IMR-90 (cell line): ENCODE measurements around the gene TMEM63C. TPM values are rescaled to one million over a fixed set of nuclear protein-coding genes. Genes with fewer than 3 reads are reported as not detected.

Source experiments
- ATAC-seq: fragments of 200-7000 bp; cut with Tn5 transposase; 2 replicates; pipeline ENCODE4 v1.9.1; 2020; ENCODE audit warnings: low read depth, mild to moderate bottlenecking, moderate library complexity
- BruUV-seq: library from RNA; stranded (reverse); fragments of 400-500 nt; replicated peaks from 2 replicates; lab custom pipeline; 2021; lab: Mats Ljungman, UMichigan
- CTCF ChIA-PET: fragments of 300-600 bp; formaldehyde crosslinking; extraction: SDS; loops from one replicate; lab custom pipeline; 2021; ENCODE audit warnings: antibody characterized with exemption; lab: Yijun Ruan, JAX
- POLR2A ChIA-PET: fragments of 300-600 bp; sonication (Branson Sonifier 250); formaldehyde crosslinking; loops from one replicate; lab custom pipeline; 2022; ENCODE audit warnings: antibody characterized with exemption; ENCODE audit not compliant: unreplicated experiment; lab: Charles Lee
- DNase-seq: peaks from one replicate; pipeline ENCODE4 v3.0.0; 2013
- H2AFZ ChIP-seq: replicated peaks from 2 replicates; pipeline ENCODE3; 2013; ENCODE audit warnings: low read length, mild to moderate bottlenecking; ENCODE audit not compliant: poor library complexity
- H2AK5ac ChIP-seq: 2 replicates; pipeline ENCODE4 v1.6.1; 2013; ENCODE audit warnings: low read depth, low read length, inconsistent platforms
- H2AK9ac ChIP-seq: replicated peaks from 2 replicates; pipeline ENCODE3; 2013; ENCODE audit warnings: mild to moderate bottlenecking, low read depth, low read length, moderate library complexity; ENCODE audit not compliant: poor library complexity
- H2BK120ac ChIP-seq: 2 replicates; pipeline ENCODE4 v1.6.1; 2013; ENCODE audit warnings: low read depth, low read length, inconsistent platforms
- H2BK15ac ChIP-seq: 3 replicates; pipeline ENCODE4 v1.6.1; 2013; ENCODE audit warnings: low read depth, low read length, inconsistent platforms
- H2BK20ac ChIP-seq: 2 replicates; pipeline ENCODE4 v1.6.1; 2013; ENCODE audit warnings: low read depth, mild to moderate bottlenecking, inconsistent platforms, low read length, moderate library complexity
- H2BK5ac ChIP-seq: 2 replicates; pipeline ENCODE4 v1.6.1; 2013; ENCODE audit warnings: mild to moderate bottlenecking, low read depth, low read length, inconsistent platforms; ENCODE audit not compliant: poor library complexity, severe bottlenecking
- H3K14ac ChIP-seq: replicated peaks from 2 replicates; pipeline ENCODE4 v1.6.1; 2013; ENCODE audit warnings: low read depth, low read length, inconsistent platforms
- H3K18ac ChIP-seq: 2 replicates; pipeline ENCODE4 v1.6.1; 2013; ENCODE audit warnings: low read depth, low read length, control low read depth
- H3K23ac ChIP-seq: 2 replicates; pipeline ENCODE4 v1.6.1; 2013; ENCODE audit warnings: low read depth, low read length, inconsistent platforms
- H3K27ac ChIP-seq: 2 replicates; pipeline ENCODE4 v1.5.1; 2013; ENCODE audit warnings: mild to moderate bottlenecking, control low read depth, low read length; ENCODE audit not compliant: insufficient read depth
- H3K27me3 ChIP-seq: 2 replicates; pipeline ENCODE4 v1.6.1; 2013; ENCODE audit warnings: low read length; ENCODE audit not compliant: control insufficient read depth, insufficient read depth
- H3K36me3 ChIP-seq: 2 replicates; pipeline ENCODE4 v1.6.1; 2013; ENCODE audit warnings: low read length, mixed read lengths; ENCODE audit not compliant: control insufficient read depth, insufficient read depth
- H3K4ac ChIP-seq: 2 replicates; pipeline ENCODE4 v1.6.1; 2013; ENCODE audit warnings: low read depth, low read length, inconsistent platforms
- H3K4me1 ChIP-seq: 2 replicates; pipeline ENCODE4 v1.6.1; 2013; ENCODE audit warnings: low read length, mixed read lengths; ENCODE audit not compliant: control insufficient read depth, insufficient read depth
- H3K4me2 ChIP-seq: 2 replicates; pipeline ENCODE4 v1.6.1; 2013; ENCODE audit warnings: low read depth, mild to moderate bottlenecking, control low read depth, low read length, moderate library complexity
- H3K4me3 ChIP-seq: 2 replicates; pipeline ENCODE4 v1.5.1; 2013; ENCODE audit warnings: low read depth, mild to moderate bottlenecking, control low read depth, low read length, moderate library complexity; ENCODE audit not compliant: insufficient read depth
- H3K56ac ChIP-seq: 2 replicates; pipeline ENCODE4 v1.6.1; 2013; ENCODE audit warnings: low read length, inconsistent platforms; ENCODE audit not compliant: insufficient read depth; ENCODE audit errors: extremely low read depth
- H3K79me1 ChIP-seq, 2 experiments: 2 replicates each; pipeline ENCODE4 v1.6.1; 2013; ENCODE audit warnings: low read length in 2 of 2, inconsistent platforms in 1 of 2, low read depth in 1 of 2
- H3K9ac ChIP-seq: 2 replicates; pipeline ENCODE4 v1.6.1; 2013; ENCODE audit warnings: low read depth, low read length, control low read depth
- H3K9me1 ChIP-seq: 2 replicates; pipeline ENCODE4 v1.6.1; 2013; ENCODE audit warnings: low read length, inconsistent platforms; ENCODE audit not compliant: insufficient read depth
- H3K9me3 ChIP-seq: 2 replicates; pipeline ENCODE4 v1.6.1; 2013; ENCODE audit warnings: low read length; ENCODE audit not compliant: control insufficient read depth, insufficient read depth
- H4K20me1 ChIP-seq: 2 replicates; pipeline ENCODE4 v1.6.1; 2013; ENCODE audit warnings: low read length, inconsistent platforms; ENCODE audit not compliant: insufficient read depth
- H4K5ac ChIP-seq: 2 replicates; pipeline ENCODE4 v1.6.1; 2013; ENCODE audit warnings: mild to moderate bottlenecking, low read depth, low read length, control low read depth
- H4K8ac ChIP-seq, 2 experiments: 2 replicates each; pipeline ENCODE4 v1.6.1; 2013; ENCODE audit warnings: low read depth in 2 of 2, low read length in 2 of 2, control low read depth in 1 of 2, inconsistent platforms in 1 of 2
- H4K91ac ChIP-seq: 2 replicates; pipeline ENCODE4 v1.6.1; 2013; ENCODE audit warnings: low read depth, low read length, inconsistent platforms; ENCODE audit not compliant: insufficient read depth
- CEBPB ChIP-seq: IDR thresholded peaks from 2 replicates; pipeline ENCODE4 v1.6.1; 2012; ENCODE audit warnings: low read depth, low read length, improper control_type of control experiment
- CHD1 ChIP-seq: IDR thresholded peaks from 2 replicates; pipeline ENCODE4 v1.6.1; 2012; ENCODE audit warnings: low read depth, low read length, improper control_type of control experiment
- CTCF ChIP-seq: conservative IDR thresholded peaks from 2 replicates; pipeline ENCODE4 v1.5.1; 2012; ENCODE audit warnings: mild to moderate bottlenecking, low read depth, low read length, improper control_type of control experiment
- ELK1 ChIP-seq: fragments of 150-350 bp; IDR thresholded peaks from 2 replicates; pipeline ENCODE4 v1.6.1; 2016; ENCODE audit warnings: low read depth, mild to moderate bottlenecking, low read length, moderate library complexity, borderline replicate concordance
- FOS ChIP-seq: fragments of 150-350 bp; IDR thresholded peaks from 2 replicates; pipeline ENCODE4 v1.6.1; 2016; ENCODE audit warnings: low read depth, low read length
- MAFK ChIP-seq: IDR thresholded peaks from 2 replicates; pipeline ENCODE4 v1.6.1; 2012; ENCODE audit warnings: low read depth, low read length, improper control_type of control experiment
- MAZ ChIP-seq: IDR thresholded peaks from 2 replicates; pipeline ENCODE4 v1.6.1; 2012; ENCODE audit warnings: low read depth, mild to moderate bottlenecking, low read length, improper control_type of control experiment, moderate library complexity, borderline replicate concordance
- NFE2L2 ChIP-seq: fragments of 150-350 bp; IDR thresholded peaks from 2 replicates; pipeline ENCODE4 v1.6.1; 2016; ENCODE audit warnings: low read depth, mild to moderate bottlenecking, low read length
- POLR2A ChIP-seq: IDR thresholded peaks from 2 replicates; pipeline ENCODE4 v1.6.1; 2012; ENCODE audit warnings: mild to moderate bottlenecking, low read depth, low read length
- RAD21 ChIP-seq: IDR thresholded peaks from 2 replicates; pipeline ENCODE4 v1.6.1; 2012; ENCODE audit warnings: low read length, improper control_type of control experiment
- RCOR1 ChIP-seq: IDR thresholded peaks from 2 replicates; pipeline ENCODE4 v1.6.1; 2012; ENCODE audit warnings: mild to moderate bottlenecking, low read length, improper control_type of control experiment; ENCODE audit not compliant: insufficient replicate concordance
- RFX5 ChIP-seq: IDR thresholded peaks from 2 replicates; pipeline ENCODE4 v1.8.0; 2012; ENCODE audit warnings: low read depth, mild to moderate bottlenecking, low read length, moderate library complexity
- SMC3 ChIP-seq: fragments of 150-350 bp; IDR thresholded peaks from 2 replicates; pipeline ENCODE4 v1.6.1; 2016; ENCODE audit warnings: low read depth, mild to moderate bottlenecking, antibody characterized with exemption, low read length, moderate library complexity
- USF2 ChIP-seq: fragments of 150-350 bp; IDR thresholded peaks from 2 replicates; pipeline ENCODE4 v1.6.1; 2017; ENCODE audit warnings: mild to moderate bottlenecking, antibody characterized with exemption, low read length, low read depth
- WGBS, 2 experiments: methylation state at CpG; one replicate each; pipeline versions ENCODE4 v1.1.5 to v1.1.7; 2013; ENCODE audit warnings: missing lambda C conversion rate in 2 of 2; ENCODE audit not compliant: insufficient read length in 1 of 2; ENCODE audit errors: extremely low coverage in 2 of 2; 5-methylcytosine and 5-hydroxymethylcytosine counted together
- dilution Hi-C: fragments of 300-500 bp; cut with HindIII; formaldehyde crosslinking; loops from one replicate; pipeline ENCODE4 v1.14.3; 2018; ENCODE audit warnings: low sequenced_read_pairs; ENCODE audit not compliant: unreplicated experiment
- in situ Hi-C: fragments of 300-500 bp; cut with MboI; formaldehyde crosslinking; loops from 3 replicates; pipeline ENCODE4 v1.14.3; 2019; ENCODE audit warnings: low sequenced_read_pairs, inconsistent platforms, mixed read lengths
- intact Hi-C: fragments of 100-400 bp; cut with micrococcal nuclease; formaldehyde crosslinking; loops from 2 replicates; pipeline ENCODE4 v1.10.0; 2022
- polyA plus RNA-seq, 3 experiments: library from polyadenylated mRNA; depleted of rRNA; stranded (reverse); fragments of >200 nt; gene quantifications; 2 replicates each; pipeline ENCODE4 v1.2.3, GENCODE V29; 2012; ENCODE audit warnings: low replicate concordance in 1 of 3
- total RNA-seq: library from RNA; depleted of rRNA; stranded (reverse); fragments of >200 nt; gene quantifications from 2 replicates; pipeline ENCODE4 v1.2.3, GENCODE V29; 2012

The TMEM63C gene
- total and polyA plus RNA-seq, 2 of the 4 experiments (the other 2 are of a cell fraction), result under 0.01 TPM; not detected in 1

- no peak overlapping the region for H2BK120ac ChIP-seq
- H3K4me2 ChIP-seq, result no peak overlapping the region
- 100% methylated on average over 1 of the region's 2 CpGs; no CpG with 5 or more reads in 1 of the 2 experiments for WGBS, 2 experiments
- dilution Hi-C loops, result no loop called here
- no peak overlapping the region for H3K18ac ChIP-seq
- H3K4me1 ChIP-seq, result no peaks in the 10 kb centered on the region
- peaks cover 3% of the 10 kb centered on the region; the same call in 1 of the 2 replicates for H3K9me1 ChIP-seq
- H4K91ac ChIP-seq, result no peak overlapping the region
- H3K27me3 ChIP-seq, result no peaks in the 10 kb centered on the region; the same call in 1 of the 2 replicates
- H4K20me1 ChIP-seq, result no peaks in the 10 kb centered on the region
- no peak overlapping the region for H3K14ac ChIP-seq
- H2AK5ac ChIP-seq, result no peak overlapping the region
- no peak overlapping the region for H2BK5ac ChIP-seq
- H3K23ac ChIP-seq, result no peak overlapping the region
- no peak overlapping the region for H2BK15ac ChIP-seq
- no peak overlapping the region for H3K56ac ChIP-seq
- in situ Hi-C loops, result no loop called here
- no peak overlapping the region for H2BK20ac ChIP-seq
- H4K5ac ChIP-seq, result no peak overlapping the region
- H2AK9ac ChIP-seq, result no peak overlapping the region
- H3K79me1 ChIP-seq, result no peaks in the 10 kb centered on the region
- no peak overlapping the region for H3K27ac ChIP-seq
- ChIA-PET POLR2A (no interaction called here), CTCF (no interaction called here)
- peak; percentile 44; the same call in 1 of the 2 replicates for ATAC-seq
- TF ChIP-seq USF2, result no peak
- TF ChIP-seq RFX5, result no peak
- no peak for TF ChIP-seq MAZ
- no peak for TF ChIP-seq RCOR1
- TF ChIP-seq FOS, result no peak
- TF ChIP-seq MAFK, result no peak
- TF ChIP-seq RAD21, result no peak
- TF ChIP-seq NFE2L2, result no peak
- no peak for TF ChIP-seq POLR2A
- TF ChIP-seq SMC3, result no peak
- no peak for TF ChIP-seq ELK1
- no peak for TF ChIP-seq CEBPB
- no peak for TF ChIP-seq CTCF
- no peak for TF ChIP-seq CHD1
- H3K4ac ChIP-seq, result no peak overlapping the region
- no peak overlapping the region for H2AFZ ChIP-seq
- no peaks in the 10 kb centered on the region for H3K9me3 ChIP-seq
- intact Hi-C loops, result no loop called here
- no peaks in the 10 kb centered on the region for H3K36me3 ChIP-seq
- H3K9ac ChIP-seq, result no peak overlapping the region
- H4K8ac ChIP-seq, result no peak overlapping the region
- DNase-seq, result no peak
- no TSS peak for BruUV-seq
- no peak overlapping the region for H3K4me3 ChIP-seq
These were observed 60.4 kb downstream of the TMEM63C start for GRCh38 chr14:77241955-77242354.
